Measurements from ENCODE around the gene TTC6.

TTC6 gene

DNA sequence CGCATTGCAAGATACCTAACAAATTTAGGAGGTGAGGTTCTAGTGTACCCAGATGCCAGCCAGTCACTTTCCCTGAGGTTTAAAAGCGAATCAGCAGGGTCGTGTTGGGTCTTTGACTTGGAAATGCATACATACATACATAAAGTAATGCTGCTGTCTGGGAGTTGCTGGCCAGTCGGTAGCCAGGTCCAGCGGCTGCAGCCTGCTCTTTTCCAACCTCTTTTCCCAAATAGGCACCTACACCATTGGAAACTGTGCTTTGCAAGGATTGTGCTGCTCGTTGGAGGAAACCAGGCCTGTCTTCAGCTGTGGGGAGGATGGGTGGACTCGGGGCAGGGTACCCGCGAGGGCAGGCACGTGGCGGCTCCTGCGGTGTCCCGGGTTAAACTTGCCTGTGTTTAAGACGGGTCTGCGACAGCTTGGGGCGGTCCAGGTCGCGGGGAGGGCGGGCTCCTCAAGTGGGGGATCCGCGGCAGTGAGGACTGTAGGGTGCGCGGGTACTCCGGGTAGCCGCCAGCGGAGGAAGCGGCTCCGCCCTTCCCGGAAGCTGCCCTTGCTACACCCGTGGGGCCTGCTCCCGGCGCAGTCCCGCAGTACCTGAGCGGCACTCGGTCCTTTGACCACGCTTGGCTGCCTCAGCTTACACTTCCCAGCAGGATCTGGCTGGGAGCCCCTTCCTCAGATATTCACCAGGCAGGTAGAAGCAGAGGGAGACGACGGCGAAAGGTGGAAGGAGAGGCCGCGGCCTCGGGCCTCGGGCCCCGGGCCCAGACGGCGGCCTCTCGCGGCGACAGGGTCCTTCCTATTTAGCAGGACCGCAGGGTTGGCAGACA is 2.7 kb downstream of the TTC6 start:
- no peak for DNase-seq (ENCODE audit: low read depth in 2 of 3, low spot score in 1 of 3)

DNA sequence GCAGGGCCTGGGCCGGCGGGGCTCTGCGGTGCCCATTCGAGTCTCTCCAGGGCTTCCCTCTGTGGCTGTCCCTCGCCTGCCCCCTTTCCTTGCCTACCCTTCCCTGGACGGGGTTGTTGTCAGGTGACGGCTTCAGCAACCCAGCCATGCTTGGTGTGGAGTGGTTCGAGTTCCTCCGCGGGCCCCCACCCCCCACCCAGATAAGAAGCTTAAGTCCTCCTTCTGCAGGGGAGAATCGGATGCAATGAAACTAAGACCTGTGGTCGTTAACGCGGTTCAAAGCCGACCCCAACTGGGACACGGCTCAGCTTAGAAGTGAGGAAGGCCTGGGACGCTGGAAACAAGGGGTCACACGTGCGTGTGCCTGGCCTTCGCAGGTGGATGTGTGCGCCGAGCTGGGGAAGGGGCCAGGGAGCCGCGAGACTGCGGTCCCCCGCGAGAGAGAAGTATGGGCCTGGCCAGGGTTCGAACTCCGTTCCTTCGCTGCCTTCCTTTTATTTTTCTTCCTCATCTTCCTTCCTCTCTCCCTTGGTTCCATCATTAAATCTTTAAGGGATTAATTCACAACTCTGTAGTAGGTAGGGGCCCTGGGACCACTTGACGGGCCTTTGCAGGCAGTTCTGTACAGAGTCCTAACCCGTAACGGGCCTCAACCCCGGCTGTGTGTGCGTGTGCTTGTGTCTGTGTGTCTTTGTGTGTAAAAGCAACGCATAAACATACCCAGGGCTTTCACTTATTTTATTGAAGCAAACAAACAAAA is 3.5 kb downstream of the TTC6 start:
- no peak for DNase-seq (ENCODE audit: low read depth in 2 of 3, low spot score in 1 of 3)

DNA sequence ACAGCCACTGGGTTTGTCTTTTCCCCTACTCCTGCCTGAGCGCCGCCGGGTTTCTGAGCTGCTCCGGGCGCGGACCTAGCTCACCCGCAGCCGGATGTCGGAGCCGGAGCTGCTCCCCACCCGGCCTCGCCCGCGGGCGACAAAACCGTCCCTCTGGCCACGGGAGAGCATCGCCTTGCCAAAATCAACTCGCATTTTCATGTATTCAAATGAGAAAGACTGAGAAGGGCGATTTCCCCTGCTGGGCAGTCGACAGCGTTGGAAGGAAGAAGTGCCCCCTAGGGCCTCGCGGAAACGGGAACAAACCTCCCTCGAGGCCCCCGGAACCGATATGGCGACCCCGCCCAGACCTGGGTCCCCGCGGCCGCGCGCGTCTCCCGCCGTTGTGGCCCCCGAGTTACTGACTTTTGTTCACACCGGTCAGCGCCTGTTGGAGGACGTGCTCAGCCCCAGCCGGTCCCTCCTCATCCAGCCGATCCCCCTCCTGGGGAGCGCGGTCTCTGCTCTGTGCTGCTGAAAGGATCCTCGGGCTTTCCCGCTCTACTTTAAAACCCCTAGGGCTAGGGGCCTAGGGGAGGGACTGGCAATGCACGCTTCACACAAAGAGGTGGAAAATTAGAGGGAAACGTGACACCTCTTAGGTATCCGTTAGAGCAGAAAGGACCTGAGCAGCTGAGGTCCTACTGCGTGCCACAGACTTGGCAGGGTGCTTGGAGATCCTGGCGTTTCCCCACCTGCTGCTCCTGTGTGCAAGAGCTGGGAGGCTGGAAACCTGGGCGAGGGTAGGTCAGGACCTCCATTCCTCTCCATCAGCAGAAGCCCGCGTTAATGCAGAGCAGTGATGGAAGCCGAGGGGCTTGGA is 4.3 kb downstream of the TTC6 start:
- no peak for DNase-seq (ENCODE audit: low read depth in 2 of 3, low spot score in 1 of 3)

DNA sequence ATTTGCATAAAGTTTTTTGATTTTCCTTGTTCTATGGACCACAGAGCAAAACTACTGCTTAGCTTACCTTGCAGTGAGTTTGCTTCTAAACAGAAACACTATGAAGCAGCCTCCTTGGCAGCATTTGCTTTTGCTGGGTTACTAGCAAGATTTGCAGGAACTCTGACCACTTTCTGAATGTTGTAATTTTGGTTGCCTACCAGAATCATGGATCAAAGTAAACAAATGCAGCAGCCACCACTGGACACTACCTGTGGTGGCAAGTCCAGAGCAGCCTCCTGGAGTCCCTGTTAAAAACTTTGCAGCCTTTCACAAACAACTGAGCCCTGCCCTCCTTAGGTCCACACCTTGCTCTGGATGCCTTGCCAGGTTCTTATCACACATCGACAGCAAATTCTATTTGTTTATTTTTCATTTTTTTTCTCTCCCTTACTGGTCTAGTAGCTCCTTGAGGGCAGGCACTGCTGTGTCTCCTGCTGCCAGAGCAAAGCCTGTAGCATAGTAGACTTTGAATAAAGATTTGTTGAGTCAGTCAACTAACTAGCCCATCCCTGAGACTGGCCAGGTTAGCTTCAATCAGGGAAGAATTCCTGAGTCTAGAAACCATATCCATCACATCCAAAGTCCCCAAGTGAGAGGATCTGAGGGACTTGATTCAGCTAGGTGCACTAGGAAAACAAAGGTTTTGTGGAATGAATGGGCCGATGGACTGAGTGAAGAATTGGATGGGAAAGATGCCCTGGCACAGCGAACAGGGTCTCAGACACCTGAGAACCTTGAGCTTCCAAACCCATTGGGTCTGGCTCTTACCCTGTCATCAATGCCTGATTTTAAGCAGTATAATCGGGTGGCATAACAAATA is 5.7 kb downstream of the TTC6 start:
- no peak for DNase-seq (ENCODE audit: low read depth in 2 of 3, low spot score in 1 of 3)

DNA sequence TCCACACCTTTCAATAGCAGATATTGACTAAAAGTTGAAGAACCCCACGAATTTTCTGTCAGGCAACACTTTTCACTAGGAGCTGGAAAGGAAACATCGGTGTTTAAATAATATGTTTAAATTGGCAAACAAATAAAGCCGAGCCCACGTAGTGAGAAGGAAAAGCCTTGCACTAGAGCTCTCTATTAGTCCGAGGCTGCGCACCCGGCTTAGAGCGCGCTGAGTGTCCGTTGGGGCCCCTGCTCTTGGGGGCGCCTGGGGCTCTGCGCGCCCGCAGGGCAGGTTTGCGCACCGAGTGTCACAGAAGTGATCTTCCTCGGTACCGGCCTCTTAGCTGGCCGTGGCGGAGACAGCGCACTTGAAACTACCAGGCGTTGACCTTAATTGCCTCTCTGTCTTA is 6.4 kb downstream of the TTC6 start:
- no peak for DNase-seq (ENCODE audit: low read depth in 2 of 3, low spot score in 1 of 3)

DNA sequence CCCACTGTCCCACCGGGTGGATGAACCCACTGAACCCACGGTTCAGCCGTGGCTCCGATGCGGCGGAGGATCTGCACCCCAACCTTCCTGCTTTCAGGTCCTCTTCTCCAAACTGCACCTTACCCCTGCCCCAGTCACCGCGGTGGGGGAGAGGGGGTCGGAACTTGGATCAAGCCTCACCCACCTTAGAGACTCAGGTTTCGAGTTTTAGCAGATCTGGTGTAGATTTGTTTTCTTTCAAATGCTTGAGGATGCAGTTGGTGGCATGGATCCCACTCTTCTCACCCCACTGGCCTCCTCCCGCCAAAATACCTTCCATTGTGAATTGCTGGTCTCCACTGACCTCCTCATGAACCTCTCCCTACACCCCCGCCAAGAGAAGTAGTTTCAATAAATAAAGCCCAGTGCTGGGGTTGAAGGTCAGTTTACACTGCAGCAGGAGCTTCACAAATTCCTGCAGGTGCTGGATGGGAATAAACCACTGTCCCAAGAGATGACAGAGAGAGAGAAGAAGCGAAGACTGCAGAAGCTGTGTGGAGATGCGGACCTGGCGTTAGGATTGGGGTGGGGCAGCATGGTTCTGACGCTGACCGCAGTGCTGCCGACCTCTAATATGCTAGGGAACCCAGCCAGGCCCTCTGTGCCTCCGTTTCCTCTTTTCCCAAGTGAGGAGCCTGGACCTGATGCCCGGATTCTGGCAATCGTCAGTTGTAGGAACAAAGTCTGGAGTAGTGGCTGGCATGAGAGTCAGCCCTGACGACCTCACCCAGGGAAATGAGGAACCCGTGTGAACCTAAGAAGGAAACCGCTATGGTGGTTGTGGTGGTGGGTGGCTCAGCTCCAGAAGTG is 7.4 kb downstream of the TTC6 start:
- no peak for DNase-seq (ENCODE audit: low read depth in 2 of 3, low spot score in 1 of 3)

DNA sequence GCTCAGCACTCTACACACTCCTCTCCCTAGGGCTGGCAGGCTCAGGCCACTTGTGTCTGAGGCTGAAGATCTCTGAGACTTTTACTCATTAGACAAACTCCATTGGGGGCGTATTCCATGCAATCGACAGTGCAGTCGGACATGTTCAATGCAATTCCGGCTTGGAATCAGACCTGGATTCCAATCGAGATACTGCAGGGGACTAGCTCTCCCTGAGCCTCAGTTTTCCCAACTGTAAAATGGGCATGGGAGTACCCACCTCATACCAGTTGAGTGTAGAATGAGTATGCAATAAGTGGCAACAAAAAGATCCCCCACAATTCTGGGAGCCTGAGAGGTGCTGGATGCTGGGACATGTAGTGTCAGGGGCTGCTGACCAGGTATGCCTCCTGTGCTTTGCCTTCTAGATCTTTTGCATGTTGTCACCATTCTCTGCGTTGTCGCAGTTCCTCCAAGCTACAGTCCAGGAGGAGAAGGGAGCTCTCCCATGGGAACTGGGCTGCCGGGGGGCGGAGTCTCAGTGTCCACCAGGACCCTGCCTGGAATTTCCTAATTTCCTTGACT is 8.3 kb downstream of the TTC6 start:
- DNase-seq (ENCODE audit: low read depth in 2 of 3, low spot score in 1 of 3), result no peak

DNA sequence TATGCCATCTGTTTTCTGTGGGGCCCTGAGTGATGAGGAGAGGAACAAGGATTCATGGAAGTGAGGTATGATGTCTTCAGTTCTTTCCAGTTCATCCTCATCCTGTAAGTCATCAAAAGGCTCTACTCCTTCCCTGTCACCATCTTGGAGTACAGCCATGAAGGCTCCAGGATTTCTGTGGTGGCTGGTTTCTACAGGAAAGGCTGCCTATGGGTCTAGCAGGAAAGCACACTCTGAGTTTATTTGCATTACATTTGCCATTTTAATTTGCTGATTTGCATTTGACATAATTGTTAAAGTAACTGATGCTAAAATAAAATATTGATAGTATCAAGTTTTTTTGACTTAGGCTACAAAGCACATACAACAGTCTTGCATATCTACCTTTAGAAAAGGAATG is 11.2 kb downstream of the TTC6 start:
- no peak for DNase-seq (ENCODE audit: low read depth in 2 of 3, low spot score in 1 of 3)

DNA sequence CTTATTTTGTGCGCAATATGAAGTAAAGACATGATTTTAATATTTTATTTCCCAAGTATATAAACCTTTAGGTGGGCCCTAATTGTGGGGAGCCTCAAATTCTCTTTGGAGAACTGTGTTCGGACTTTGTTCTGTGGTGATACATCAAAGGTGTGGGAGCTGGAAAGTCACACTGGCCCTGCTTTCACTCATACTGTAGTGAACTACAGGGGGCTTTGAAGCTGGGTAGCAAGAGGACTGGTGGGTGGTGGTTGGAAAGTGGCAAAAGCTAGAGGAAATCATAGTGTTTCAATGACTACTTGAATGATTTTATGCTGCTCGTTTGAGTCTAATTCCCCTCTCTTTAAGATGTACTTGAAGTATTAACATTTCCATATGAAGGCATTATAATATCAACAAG is 13.2 kb downstream of the TTC6 start:
- DNase-seq (ENCODE audit: low read depth in 2 of 3, low spot score in 1 of 3), result no peak

DNA sequence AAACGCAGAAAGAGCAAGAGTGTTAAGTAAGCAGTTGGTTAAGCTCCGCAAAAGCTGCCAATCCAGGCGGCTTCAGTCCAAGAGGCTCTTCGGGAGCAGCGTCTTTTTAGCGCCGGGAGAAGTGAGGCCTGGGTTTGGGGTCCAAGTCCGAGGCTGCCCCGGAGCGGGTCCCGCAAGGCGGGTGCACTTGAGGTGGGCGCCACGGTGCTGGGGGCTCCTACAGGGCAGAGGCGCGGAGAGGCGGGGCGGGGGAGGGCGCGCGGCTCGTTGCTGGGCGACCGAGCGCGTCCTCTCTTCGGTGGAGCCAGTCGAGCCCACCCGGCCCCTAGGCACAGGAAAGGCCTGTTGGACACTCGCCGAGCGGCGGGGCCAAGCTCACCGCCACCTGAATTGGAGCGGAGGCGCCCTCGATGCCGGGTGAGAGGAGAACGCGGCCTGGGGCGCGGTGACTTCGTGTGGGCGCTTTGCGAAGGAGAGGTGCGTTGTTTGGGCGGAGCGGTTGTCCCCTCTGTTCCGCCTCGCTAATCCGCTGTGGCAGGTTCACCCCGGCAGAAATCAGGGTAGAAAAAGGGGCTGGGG is 15.6 kb downstream of the TTC6 start:
- DNase-seq (ENCODE audit: low read depth in 2 of 3, low spot score in 1 of 3), result no peak

DNA sequence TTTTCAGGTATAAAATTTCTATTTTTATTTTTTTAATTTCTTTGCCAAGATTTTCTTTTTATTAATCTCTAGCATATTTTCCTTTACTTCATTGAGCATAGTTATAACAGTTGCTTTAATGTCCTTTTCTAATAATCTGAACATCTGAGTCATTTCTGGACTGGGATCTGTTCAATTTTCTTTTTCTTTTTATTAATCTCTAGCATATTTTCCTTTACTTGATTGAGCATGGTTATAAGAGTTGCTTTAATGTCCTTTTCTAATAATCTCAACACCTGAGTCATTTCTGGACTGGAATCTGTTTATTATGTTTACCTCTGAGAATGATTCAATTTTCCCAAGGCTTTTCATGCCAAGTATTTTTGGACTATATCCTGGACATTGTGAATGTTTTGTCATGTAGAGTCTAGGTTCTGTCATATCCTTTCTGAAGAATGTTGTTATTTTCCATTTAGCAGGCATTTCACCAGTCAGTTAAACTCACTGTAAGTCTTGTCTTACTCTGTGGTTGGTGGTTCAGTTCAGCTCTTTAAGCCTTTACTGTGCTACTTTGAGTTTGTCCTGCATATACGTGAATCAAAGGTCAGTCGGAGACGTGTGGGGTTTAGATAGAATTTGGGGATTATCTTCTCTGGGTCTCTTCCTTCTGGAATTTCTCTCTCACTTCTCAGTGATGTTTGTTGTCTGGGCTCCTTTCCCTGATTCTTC is 20.3 kb downstream of the TTC6 start:
- DNase-seq (ENCODE audit: low read depth in 2 of 3, low spot score in 1 of 3), result no peak

DNA sequence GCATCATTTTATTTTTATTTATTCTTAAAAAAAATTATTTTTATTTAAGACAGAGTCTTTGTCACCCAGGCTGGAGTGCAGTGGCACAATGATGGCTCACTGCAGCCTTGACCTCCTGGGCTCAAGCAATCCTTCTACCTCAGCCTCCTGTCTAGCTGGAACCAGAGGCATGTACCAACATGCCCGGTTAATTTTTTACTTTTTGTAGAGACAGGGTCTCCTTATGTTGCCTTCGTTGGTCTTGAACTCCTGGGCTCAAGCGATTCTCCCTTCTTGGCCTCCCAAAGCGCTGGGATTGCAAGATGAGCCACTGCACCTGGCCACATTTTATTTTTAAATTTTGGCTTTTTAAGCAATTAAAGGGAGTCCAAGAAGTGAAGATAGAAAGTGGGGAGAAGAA is 21.4 kb downstream of the TTC6 start:
- no peak for DNase-seq (ENCODE audit: low read depth in 2 of 3, low spot score in 1 of 3)

DNA sequence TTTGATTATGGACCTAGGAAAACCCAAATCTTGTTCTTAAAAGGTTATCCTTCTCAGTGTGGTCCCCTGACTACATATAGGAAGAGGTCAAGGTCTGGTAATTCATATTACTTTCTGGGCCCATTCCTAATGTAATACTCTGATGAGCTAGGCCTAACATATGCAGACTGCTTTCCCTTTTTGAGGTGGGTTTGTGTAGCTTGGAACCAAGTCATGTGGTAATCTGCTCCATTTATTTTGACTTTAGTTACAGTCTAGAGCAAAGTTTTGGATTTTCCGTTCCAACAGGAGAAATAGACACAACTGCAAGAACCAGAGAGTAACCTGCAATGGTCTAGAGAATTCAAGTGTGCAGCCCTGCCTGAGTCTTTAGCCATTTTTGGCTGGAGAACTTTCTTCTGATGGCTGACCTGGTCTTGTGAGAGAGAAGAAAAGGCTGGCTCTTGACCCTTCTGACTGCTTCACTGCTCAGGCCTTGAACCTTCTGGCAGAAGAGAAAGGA is 22.5 kb downstream of the TTC6 start:
- no peak for DNase-seq (ENCODE audit: low read depth in 2 of 3, low spot score in 1 of 3)

DNA sequence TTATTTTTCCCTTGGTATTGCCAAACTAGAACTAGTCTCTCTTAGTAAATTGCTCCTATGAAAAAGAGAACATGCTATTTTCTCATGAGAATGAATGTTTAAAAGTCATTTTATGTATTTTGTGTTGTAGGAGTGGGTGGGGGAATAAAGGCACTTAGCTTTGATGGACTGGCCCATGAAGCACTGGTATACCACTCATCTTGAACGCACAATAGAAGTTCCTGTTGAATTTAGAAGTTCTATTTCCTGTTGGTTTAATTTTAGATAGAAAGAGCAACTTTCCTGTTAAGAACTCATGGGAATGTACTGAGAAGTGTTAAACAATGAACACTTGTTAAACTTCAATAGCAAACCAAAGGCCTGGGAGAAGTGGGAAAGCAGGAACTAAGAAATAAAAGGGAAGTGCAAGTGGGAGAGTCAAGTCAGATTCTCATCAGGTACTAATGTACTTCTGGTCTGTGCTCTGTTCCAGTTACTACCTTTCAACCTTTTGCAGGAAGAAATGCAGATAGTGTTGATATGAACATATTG is 23.1 kb downstream of the TTC6 start:
- no peak for DNase-seq (ENCODE audit: low read depth in 2 of 3, low spot score in 1 of 3)

DNA sequence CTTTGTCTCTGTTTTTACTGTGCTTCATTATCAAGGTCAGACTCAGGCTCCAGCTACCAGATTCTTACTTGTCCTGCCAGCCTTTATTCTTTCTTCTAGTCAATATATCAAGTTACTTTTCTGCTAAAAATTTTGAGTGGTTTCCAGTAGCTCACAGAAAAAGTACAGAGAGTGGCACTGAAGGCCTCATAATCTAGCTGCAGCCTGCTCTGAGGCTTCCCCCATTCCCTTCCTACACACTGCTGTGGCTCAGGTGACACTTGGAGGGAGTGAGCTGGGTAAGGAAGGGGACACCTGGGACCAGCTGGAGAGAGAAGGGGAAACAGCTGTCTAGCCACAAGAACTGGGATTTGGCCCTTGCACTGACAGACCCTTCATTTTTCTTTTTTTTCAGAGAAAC is 25.4 kb downstream of the TTC6 start:
- DNase-seq (ENCODE audit: low read depth in 2 of 3, low spot score in 1 of 3), result no peak

DNA sequence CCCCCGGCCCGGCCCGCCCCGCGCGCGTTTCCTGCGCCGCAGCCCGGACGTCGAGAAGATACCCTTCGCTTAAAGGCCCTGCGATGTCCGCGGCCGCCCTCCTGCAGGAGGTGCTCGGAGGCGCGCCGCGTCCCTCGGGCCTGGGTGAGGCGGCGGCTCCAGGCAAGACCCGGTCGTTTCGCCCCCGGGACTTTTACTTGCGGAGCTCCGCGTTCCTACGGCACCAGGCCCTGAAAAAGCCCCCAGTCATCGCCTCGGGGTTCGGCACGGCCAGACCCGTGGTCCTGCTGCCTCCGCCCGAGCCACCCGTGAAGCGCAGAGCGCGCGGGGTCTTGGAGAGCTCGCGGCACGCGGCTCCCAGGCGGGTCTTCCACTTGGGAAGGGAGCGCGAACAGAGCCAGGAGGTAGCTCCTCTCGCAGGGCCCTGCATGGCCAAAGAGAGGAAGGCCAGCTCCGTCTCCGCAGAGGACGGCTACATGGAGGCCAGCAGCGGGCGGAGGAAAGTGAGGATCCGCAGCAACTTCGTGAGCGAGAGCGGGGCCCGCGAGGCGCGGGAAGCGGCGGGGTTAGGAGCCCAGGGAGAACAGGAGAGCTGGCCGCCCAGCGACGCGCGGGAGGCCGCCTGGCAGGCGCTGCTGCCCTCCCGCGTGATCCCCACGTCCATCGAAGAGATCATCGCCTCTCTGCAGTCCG is 26.9 kb downstream of the TTC6 start:
- no peak for DNase-seq (ENCODE audit: low read depth in 2 of 3, low spot score in 1 of 3)

DNA sequence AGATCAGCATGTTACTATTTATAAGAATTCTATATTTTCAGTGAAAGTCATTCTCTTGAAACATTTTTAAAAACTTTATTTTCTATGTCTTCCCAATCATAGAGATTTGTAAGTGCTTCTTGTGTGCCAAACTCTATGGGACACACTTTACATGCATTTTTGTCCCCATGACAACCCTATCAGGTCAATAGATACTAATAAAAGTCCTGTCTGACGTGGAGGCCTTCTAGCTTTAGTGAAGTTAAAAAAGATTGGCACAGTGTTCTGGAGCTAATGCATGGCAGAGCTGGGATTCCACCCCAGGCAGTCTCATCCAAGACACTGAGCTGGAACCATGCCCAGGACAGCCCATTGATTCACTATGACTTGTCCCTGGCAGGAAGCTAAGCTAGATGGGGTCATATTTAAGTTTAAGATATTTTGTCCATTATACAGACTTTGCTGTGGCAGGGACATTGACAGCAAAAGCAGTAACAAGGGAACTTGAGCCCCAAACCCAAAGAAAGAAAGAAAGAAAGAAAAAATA is 28.1 kb downstream of the TTC6 start:
- DNase-seq (ENCODE audit: low read depth in 2 of 3, low spot score in 1 of 3), result no peak

Measured in stimulated activated CD4-positive, alpha-beta T cell treated with anti-CD3 and anti-CD28 coated beads, Interleukin-12 subunit alpha, Interleukin-12 subunit beta, amount 100 ng/mL, for 48 hours (primary cell).